ENCODE results near the gene AKT1.
A peak's percentile ranks its signal among the peaks of the same experiment; 100 is the strongest.
"Not testable (repeated sequence)": the region's sequence is repeated elsewhere in the genome, so short reads cannot be mapped to it uniquely, and the experiment has no call there.

Gene AKT1

GRCh38 chr14:104753528-104754212 is 41.9 kb downstream of the AKT1 start:
- no peak for DNase-seq (ENCODE audit: low spot score)

- DNase-seq (ENCODE audit: low spot score), result peak; percentile 99
These were observed 42.6 kb downstream of the AKT1 start, which contains the start of gene SIVA1 for GRCh38 chr14:104752735-104753527. Gene SIVA1, plus strand, starts transcription at chr14:104753147. Its CDS starts 55 bp downstream, at chr14:104753202.

DNA sequence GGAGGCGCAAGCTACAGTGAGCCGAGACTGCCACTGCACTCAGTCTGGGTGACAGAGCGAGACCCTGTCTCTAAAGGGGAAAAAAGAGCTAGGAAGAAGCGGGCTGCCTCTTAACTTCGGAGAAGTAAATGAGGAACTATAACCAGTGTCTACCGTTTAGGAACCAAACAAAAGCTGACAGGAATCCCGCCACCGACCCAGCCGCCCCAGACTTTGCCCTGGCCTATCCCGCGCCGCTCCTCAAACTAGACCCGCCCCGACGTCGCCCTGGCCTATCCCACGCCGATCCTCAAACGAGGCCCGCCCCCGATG is 43.2 kb downstream of the AKT1 start:
- DNase-seq (ENCODE audit: low spot score), result no peak

GRCh38 chr14:104751539-104752422 is 43.8 kb downstream of the AKT1 start:
- no peak for DNase-seq (ENCODE audit: low spot score)

- not testable (repeated sequence) for DNase-seq (ENCODE audit: low spot score)
These were observed 44.8 kb downstream of the AKT1 start for GRCh38 chr14:104750753-104751057.

DNA sequence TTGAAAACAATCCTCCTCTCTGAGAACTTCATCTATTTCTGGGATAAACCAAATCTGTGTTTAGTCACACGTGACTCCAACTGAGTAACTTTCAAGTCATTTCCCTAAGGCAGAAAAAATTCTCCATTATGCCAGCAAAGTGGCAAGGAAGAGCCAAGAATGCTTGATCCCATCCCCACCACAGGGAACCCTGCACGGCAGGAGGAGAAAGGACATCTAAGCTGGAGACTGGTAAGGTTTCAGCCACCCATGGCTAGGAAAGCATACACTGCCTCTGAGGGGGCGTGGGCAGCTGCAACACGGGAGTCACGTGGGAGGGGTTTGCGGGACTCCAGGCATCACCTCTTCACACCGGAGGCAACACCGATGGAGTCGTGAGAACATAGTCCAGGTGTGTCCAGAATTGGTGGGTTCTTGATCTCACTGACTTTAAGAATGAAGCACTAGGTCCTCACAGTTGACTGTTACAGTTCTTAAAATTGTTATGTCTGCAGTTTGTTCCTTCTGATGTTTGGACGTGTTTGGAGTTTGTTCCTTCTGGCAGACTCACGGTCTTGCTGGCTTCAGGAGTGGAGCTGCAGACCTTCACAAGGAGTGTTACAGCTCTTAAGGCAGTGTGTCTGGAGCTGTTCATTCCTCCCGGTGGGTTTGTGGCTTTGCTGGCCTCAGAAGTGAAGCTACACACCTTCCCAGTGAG is 45.3 kb downstream of the AKT1 start:
- DNase-seq (ENCODE audit: low spot score), result no peak

DNA sequence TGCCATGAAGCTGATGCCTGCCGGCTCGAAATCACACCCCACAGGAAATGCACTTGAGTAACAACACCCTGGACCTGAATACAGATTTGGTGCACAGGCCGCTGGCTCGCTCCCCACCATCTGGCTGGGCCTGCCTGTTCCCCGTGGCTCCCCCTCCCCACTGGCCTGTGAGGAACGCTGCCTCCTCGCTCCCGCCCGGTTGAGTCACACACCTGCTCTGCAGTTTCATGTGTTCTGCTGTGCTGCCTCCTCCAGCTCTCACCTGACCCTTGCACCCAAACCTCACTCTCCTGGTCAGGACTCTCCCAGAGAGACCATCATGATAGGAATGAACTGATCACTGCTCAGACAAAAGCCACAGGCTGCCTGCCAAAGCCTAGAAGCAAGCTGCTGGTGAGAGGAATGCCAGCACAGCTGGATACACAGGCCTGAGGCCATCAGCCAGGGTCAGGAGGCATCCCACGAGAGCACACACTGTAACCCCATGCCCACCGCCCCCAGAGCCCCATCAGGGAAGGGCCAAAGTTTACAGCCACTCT is 46.4 kb downstream of the AKT1 start:
- DNase-seq (ENCODE audit: low spot score), result no peak

- no peak for DNase-seq (ENCODE audit: low spot score)
These were observed 47.7 kb downstream of the AKT1 start for GRCh38 chr14:104747876-104748275.

DNA sequence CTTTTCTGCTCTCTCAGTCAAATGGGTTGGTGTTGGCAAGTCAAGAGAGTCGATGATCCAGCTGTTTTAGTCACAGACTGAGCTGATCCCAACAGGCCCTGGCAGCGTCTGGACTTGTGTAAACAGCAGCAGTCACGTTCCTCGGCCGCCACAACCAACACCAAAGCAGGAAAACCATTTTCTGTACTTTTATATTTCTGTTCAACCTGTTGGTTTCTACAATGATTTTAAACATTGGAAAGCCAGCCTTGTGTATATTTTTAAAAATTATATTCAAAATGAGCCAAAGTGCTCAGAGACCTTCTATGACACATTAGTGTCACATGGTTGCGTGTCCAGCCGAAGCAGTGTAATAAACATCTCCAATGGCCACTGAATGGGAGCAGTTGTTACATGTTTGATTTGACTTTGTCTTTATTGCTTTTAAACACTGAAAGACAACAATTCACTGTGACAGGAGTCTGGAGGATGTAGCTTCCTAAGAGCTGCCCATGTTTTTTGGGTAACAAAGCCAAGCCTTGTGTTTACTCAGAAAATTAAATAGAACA is 48.5 kb downstream of the AKT1 start:
- no peak for DNase-seq (ENCODE audit: low spot score)

GRCh38 chr14:104746071-104746545 is 49.4 kb downstream of the AKT1 start:
- DNase-seq (ENCODE audit: low spot score), result no peak

DNA sequence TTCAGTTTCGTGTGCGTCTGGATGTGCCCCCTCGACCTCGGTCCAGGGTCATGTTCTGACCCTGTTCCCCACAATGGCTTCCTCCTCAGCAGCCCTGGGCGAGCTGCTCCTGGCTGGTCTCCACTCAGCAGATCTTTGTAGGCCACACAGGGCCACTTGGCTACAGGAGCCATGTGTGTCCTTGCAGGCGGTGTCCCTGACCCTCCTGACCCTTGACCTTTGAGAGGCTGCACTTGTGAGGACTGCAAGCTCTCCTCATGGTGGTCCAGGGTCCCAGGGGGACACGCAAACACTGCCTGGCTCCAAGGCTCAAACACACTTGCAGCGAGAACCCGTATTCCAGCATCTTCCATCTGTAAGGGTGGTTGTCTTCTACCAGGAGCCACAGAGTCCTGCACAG is 50.1 kb downstream of the AKT1 start:
- DNase-seq (ENCODE audit: low spot score), result no peak

- no peak for DNase-seq (ENCODE audit: low spot score)
These were observed 51.1 kb downstream of the AKT1 start for GRCh38 chr14:104744484-104744883.

DNA sequence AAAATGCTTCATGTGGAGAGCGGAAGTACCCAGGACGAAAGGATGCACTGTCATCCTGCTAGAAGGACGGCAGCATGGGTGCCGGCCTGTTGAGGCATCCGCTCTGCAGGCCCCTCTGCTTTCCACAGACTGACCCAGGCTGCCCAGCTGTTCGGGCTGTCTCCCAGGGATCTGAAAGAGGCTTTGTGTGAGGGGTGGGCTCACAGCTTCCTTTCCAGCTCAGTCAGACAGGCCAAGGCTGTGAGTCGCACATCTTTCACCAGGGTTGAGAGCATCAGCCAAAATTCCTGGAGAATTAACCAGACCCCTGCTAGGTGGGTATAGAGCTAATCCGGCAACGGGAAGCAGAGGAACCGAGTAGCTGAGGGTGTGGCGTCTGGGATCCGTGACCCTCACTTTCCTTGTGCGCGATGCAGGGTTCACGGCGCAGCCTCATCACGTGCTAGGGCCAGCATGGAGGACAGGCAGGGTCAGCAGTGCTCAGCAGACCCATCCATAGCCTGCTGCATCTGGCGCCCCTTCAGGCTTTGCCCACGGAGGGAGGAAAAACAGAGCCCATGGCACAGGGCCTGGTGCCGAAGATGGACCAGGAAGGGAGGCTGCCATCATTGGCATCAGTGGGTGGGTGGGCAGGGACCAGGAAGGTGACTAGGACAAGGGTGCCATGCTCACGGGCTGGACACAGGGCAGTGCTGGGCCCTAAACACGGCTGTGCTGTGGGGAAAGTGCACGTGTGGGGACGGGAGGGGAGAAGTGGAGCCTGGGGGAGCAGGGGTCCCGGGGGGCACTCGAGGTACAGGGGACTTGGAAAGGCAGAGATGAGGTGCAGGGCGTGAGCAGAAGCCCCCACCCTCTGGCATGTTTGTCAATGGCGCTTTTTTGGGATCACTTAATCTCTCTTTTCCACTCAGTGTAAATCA is 51.8 kb downstream of the AKT1 start:
- no peak for DNase-seq (ENCODE audit: low spot score)

DNA sequence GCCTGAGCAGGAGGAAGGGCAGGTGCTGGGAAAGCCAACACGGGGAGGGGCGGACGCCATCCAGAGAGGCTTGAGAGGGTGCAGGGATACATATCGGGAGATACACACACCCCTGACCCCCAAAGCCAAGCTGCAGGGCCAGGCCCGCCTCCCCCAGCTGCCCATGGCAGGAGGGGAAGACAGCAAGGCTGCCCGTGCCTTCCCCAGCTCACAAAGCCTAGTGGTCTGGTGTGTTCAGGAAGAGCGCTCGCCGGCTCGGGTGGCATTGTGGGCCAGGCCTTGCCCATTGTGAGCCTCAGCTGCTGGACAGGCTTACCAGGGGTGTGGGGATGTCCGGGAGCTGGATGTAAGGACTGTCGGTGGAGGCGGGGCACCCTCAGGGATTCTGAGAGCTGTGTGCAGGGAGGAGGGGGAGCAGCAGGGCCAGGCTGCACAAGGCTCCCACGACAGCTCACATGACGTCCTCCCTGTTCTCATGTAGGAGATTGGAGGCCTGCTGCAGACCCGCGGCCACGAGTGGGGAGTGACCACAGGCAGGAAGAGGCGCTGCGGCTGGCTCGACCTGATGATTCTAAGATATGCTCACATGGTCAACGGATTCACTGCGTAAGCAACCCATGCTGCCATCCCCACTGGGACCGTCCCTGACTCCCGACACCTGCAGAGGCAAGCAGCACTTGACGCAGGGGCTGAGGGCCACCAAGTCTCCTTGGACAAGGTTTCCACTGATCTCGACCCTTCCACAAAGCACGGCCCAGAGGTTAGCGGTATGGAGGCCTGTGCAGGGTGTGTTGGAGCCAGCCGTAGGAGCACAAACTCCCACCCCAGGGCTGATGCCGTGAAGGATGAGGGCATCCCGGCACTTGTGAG is 52.7 kb downstream of the AKT1 start:
- no peak for DNase-seq (ENCODE audit: low spot score)

DNA sequence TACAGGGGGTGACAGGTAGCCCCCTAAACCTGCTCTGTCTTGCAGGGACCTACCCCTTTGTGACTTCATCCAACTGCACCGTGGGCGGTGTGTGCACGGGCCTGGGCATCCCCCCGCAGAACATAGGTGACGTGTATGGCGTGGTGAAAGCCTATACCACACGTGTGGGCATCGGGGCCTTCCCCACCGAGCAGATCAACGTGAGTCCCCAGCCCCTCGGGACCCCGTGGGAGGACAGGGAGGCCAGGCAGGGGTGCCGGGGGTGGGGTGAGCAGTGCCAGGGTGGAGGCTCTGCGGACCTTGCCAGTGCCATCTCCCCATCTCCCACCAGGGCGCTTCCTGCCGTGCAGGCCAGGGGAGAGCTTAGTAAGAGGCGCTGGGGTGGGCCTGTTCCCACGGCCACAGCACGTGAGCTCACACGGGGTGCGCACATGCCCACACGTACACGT is 53.7 kb downstream of the AKT1 start:
- DNase-seq (ENCODE audit: low spot score), result no peak

DNA sequence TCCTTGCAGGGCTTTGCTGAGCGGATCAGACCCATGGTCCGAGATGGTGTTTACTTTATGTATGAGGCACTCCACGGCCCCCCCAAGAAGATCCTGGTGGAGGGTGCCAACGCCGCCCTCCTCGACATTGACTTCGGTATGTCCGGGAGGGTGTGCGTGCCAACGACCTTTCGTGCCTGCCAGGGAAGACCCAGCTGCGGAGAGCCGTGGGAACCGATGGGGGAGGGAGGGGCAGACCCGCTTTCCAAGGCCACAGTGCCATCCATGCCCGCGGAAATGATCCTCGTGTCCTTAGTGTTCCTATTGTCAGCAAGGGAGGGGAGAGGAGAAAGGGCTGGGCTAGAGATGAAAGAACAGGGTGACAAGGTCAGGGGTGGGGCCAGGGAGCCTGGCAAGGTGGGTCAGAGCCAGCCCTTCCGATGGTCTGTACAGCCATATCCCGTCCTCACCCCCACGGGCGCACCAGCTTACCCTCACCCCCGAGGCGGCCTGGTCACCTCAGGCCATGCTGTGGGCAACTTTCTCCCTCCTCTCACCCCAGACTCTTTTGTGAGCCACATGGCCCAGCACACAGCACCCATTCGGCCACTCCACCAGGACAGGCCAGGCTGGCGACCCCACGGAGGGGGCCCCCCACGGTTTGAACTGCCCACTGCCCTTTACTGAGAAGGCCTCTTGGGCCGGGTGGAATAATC is 54.3 kb downstream of the AKT1 start:
- no peak for DNase-seq (ENCODE audit: low spot score)

- DNase-seq (ENCODE audit: low spot score), result no peak
These were observed 55.7 kb downstream of the AKT1 start for GRCh38 chr14:104739546-104740516.

- no peak for DNase-seq (ENCODE audit: low spot score)
These were observed 56.5 kb downstream of the AKT1 start for GRCh38 chr14:104739026-104739425.
